ENCODE data around the gene NGLY1.

Gene NGLY1

DNA sequence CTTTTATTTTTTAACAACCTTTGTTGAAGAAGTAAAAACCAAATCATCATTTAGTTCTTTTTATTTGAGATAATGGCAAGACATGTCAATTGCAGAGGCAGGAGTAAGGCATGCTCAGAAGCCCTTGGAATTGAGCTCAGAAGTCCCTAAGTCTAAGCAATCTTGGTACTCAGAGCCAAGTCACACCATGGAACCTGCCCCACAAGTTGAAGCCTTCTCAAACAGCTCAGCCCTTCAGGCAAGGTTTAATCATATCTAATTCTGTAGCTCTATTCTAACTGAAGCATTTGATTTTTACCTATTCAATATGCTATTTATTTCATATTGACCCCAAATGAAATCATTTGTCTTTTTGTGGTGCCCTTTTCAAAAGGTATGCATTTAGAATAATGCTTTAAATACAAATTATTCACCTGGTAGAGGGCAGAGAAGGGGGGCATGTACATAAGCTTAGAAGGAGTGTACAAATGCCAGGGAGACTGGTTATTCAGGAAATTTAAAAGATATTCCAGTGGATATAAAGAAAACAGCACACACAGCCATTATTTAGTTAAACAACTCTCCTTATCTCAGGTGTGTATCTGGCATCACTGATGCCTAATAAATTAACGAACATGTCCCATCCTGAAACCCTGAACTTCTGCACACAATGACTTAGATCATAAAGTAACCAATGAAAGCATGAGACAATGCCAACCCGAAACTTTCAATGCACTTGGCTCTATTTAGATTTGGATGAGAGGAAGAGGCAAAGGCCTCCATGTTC, 92.3 kb downstream of the NGLY1 start:
- H3K36me3 ChIP-seq (ENCODE audit: control insufficient read depth, insufficient read depth, low read length): no peaks in the 10 kb centered on the region

GRCh38 chr3:25689226-25689625, 94.0 kb downstream of the NGLY1 start:
- Histone ChIP-seq H3K4me3 (ENCODE audit: low read length) (no peak overlapping the region), H3K36me3 (ENCODE audit: control insufficient read depth, insufficient read depth, low read length) (no peaks in the 10 kb centered on the region), H3K4me1 (ENCODE audit: control insufficient read depth, insufficient read depth, low read length) (no peaks in the 10 kb centered on the region), H3K27ac (ENCODE audit: low read depth, low read length) (no peak overlapping the region), H3K27me3 (ENCODE audit: control insufficient read depth, insufficient read depth, low read length) (no peaks in the 10 kb centered on the region), H3K9ac (ENCODE audit: low read length) (no peak overlapping the region)

More for the DNA sequence above, 92.3 kb downstream of the NGLY1 start:
- Histone ChIP-seq H3K4me3 (ENCODE audit: low read length) (no peak overlapping the region), H3K27ac (ENCODE audit: low read depth, low read length) (no peak overlapping the region), H3K27me3 (ENCODE audit: control insufficient read depth, insufficient read depth, low read length) (no peaks in the 10 kb centered on the region), H3K9ac (ENCODE audit: low read length) (no peak overlapping the region), H3K4me1 (ENCODE audit: control insufficient read depth, insufficient read depth, low read length) (no peaks in the 10 kb centered on the region)

DNA sequence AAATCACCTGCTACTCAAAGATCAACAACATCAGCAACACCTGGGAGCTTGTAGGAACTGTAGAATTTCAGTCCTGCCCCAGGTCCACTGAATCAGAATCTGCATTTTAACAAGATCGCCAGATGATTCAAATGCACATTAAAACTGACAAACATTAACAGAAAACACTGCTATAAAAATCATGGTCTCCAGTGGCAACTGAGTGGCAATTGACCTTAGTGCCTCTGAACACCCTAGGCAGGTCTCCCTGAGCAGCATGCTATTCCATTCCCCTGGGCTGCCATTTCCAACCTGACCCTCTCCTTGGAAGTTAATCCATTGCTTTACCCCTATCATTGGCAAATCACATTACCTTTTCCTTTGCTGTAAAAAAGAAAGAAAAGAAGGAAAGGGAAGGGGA, 95.5 kb downstream of the NGLY1 start:
- no peaks in the 10 kb centered on the region for H3K27me3 ChIP-seq (ENCODE audit: control insufficient read depth, insufficient read depth, low read length)
- H3K4me1 ChIP-seq (ENCODE audit: control insufficient read depth, insufficient read depth, low read length): no peaks in the 10 kb centered on the region
- no peak overlapping the region for H3K9ac ChIP-seq (ENCODE audit: low read length)
- no peak overlapping the region for H3K27ac ChIP-seq (ENCODE audit: low read depth, low read length)
- H3K36me3 ChIP-seq (ENCODE audit: control insufficient read depth, insufficient read depth, low read length): no peaks in the 10 kb centered on the region
- no peak overlapping the region for H3K4me3 ChIP-seq (ENCODE audit: low read length)

DNA sequence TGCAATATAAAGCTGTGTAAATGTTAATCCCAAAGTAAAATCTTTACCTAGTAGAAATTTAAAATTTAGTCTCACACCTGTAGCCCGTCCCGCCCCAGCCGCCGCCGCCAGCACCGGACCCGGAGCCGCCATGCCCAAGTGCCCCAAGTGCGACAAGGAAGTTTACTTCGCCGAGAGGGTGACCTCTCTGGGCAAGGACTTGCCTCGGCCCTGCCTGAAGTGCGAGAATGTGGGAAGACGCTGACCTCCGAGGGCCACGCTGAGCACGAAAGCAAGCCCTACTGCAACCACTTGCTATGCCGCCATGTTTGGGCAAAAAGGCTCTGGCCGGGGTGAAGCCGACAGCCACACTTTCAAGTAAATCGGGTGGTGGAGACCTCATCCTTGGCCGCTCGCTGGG, 96.5 kb downstream of the NGLY1 start:
- no peak overlapping the region for H3K4me3 ChIP-seq (ENCODE audit: low read length)
- no peaks in the 10 kb centered on the region for H3K27me3 ChIP-seq (ENCODE audit: control insufficient read depth, insufficient read depth, low read length)
- no peaks in the 10 kb centered on the region for H3K36me3 ChIP-seq (ENCODE audit: control insufficient read depth, insufficient read depth, low read length)
- no peak overlapping the region for H3K27ac ChIP-seq (ENCODE audit: low read depth, low read length)
- H3K4me1 ChIP-seq (ENCODE audit: control insufficient read depth, insufficient read depth, low read length): no peaks in the 10 kb centered on the region
- H3K9ac ChIP-seq (ENCODE audit: low read length): no peak overlapping the region

- H3K27ac ChIP-seq (ENCODE audit: low read depth, low read length): no peak overlapping the region
- H3K36me3 ChIP-seq (ENCODE audit: control insufficient read depth, insufficient read depth, low read length): no peaks in the 10 kb centered on the region
- H3K4me3 ChIP-seq (ENCODE audit: low read length): no peak overlapping the region
- no peaks in the 10 kb centered on the region for H3K27me3 ChIP-seq (ENCODE audit: control insufficient read depth, insufficient read depth, low read length)
- H3K9ac ChIP-seq (ENCODE audit: low read length): no peak overlapping the region
- no peaks in the 10 kb centered on the region for H3K4me1 ChIP-seq (ENCODE audit: control insufficient read depth, insufficient read depth, low read length)
Measured at GRCh38 chr3:25683882-25684281, 99.4 kb downstream of the NGLY1 start.

DNA sequence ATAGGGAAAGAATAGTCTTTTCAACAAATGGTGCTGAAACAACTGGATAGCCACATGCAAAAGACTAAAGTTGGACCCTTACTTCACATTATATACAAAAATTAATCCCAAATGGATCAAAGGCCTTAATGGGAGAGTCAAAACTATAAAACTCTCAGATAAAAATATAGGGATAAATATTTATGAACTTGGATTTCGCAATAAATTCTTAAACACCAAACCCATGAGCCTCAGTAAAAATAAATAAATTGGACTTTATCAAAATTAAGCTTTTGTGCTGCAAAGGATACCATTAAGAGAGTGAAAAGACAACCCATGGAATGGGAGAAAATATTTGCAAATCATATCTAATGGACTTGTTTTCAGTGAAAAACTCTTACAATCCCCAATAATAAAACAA, 99.8 kb downstream of the NGLY1 start:
- H3K27ac ChIP-seq (ENCODE audit: low read depth, low read length): no peak overlapping the region
- no peak overlapping the region for H3K9ac ChIP-seq (ENCODE audit: low read length)
- no peak overlapping the region for H3K4me3 ChIP-seq (ENCODE audit: low read length)
- no peaks in the 10 kb centered on the region for H3K27me3 ChIP-seq (ENCODE audit: control insufficient read depth, insufficient read depth, low read length)
- no peaks in the 10 kb centered on the region for H3K4me1 ChIP-seq (ENCODE audit: control insufficient read depth, insufficient read depth, low read length)
- H3K36me3 ChIP-seq (ENCODE audit: control insufficient read depth, insufficient read depth, low read length): no peaks in the 10 kb centered on the region

GRCh38 chr3:25679642-25680302, 103.5 kb downstream of the NGLY1 start:
- no peak overlapping the region for H3K27ac ChIP-seq (ENCODE audit: low read depth, low read length)
- no peak overlapping the region for H3K4me3 ChIP-seq (ENCODE audit: low read length)
- no peaks in the 10 kb centered on the region for H3K4me1 ChIP-seq (ENCODE audit: control insufficient read depth, insufficient read depth, low read length)
- H3K27me3 ChIP-seq (ENCODE audit: control insufficient read depth, insufficient read depth, low read length): no peaks in the 10 kb centered on the region
- H3K36me3 ChIP-seq (ENCODE audit: control insufficient read depth, insufficient read depth, low read length): no peaks in the 10 kb centered on the region
- no peak overlapping the region for H3K9ac ChIP-seq (ENCODE audit: low read length)

GRCh38 chr3:25679166-25679565, 104.1 kb downstream of the NGLY1 start:
- H3K9ac ChIP-seq (ENCODE audit: low read length): no peak overlapping the region
- no peak overlapping the region for H3K27ac ChIP-seq (ENCODE audit: low read depth, low read length)
- no peaks in the 10 kb centered on the region for H3K36me3 ChIP-seq (ENCODE audit: control insufficient read depth, insufficient read depth, low read length)
- no peaks in the 10 kb centered on the region for H3K27me3 ChIP-seq (ENCODE audit: control insufficient read depth, insufficient read depth, low read length)
- no peak overlapping the region for H3K4me3 ChIP-seq (ENCODE audit: low read length)
- H3K4me1 ChIP-seq (ENCODE audit: control insufficient read depth, insufficient read depth, low read length): no peaks in the 10 kb centered on the region

GRCh38 chr3:25678581-25678980, 104.7 kb downstream of the NGLY1 start:
- H3K9ac ChIP-seq (ENCODE audit: low read length): no peak overlapping the region

DNA sequence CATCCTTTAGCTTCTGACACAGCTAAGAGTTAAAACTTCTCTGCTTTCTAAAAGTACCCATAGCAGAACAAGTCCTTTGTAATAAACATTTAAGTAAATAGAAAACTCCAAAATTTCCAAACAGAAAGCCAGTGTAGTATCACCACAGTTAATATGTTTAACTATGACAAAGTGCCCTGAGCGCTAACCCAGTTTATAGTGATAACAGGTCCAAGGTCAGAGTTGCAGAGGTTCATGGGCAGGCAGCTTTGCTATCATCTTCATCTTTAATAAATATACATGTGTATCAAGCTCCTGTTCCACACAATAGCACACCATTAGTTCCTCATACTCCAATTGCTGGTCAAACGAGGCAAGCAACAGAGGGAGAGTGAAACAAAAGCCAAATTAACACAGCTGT, 106.1 kb downstream of the NGLY1 start:
- H3K36me3 ChIP-seq (ENCODE audit: control insufficient read depth, insufficient read depth, low read length): no peaks in the 10 kb centered on the region
- no peak overlapping the region for H3K4me3 ChIP-seq (ENCODE audit: low read length)
- no peaks in the 10 kb centered on the region for H3K27me3 ChIP-seq (ENCODE audit: control insufficient read depth, insufficient read depth, low read length)
- no peak overlapping the region for H3K27ac ChIP-seq (ENCODE audit: low read depth, low read length)
- no peak overlapping the region for H3K9ac ChIP-seq (ENCODE audit: low read length)
- no peaks in the 10 kb centered on the region for H3K4me1 ChIP-seq (ENCODE audit: control insufficient read depth, insufficient read depth, low read length)

More at GRCh38 chr3:25678581-25678980, 104.7 kb downstream of the NGLY1 start:
- Histone ChIP-seq H3K4me3 (ENCODE audit: low read length) (no peak overlapping the region), H3K27me3 (ENCODE audit: control insufficient read depth, insufficient read depth, low read length) (no peaks in the 10 kb centered on the region), H3K36me3 (ENCODE audit: control insufficient read depth, insufficient read depth, low read length) (no peaks in the 10 kb centered on the region), H3K4me1 (ENCODE audit: control insufficient read depth, insufficient read depth, low read length) (no peaks in the 10 kb centered on the region), H3K27ac (ENCODE audit: low read depth, low read length) (no peak overlapping the region)

DNA sequence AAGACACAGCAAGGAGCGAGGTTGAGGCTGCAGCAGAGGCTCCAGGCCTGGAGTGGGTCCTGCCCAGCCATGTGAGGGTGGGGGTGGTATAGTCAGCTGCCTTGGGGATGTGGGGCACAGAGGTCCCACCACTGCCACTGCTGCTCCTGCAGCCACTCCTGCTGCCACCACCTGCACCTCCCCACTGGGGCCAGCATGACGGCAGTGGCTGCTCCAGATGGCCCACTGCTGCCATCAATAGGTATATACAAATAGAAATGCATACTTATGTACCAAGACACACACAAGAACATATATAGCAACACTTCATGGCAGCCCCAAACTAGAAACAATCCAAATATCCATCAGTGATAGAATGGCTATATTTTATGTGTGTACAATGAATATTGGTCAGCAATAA, 108.6 kb downstream of the NGLY1 start:
- no peaks in the 10 kb centered on the region for H3K27me3 ChIP-seq (ENCODE audit: control insufficient read depth, insufficient read depth, low read length)
- no peaks in the 10 kb centered on the region for H3K36me3 ChIP-seq (ENCODE audit: control insufficient read depth, insufficient read depth, low read length)
- H3K9ac ChIP-seq (ENCODE audit: low read length): no peak overlapping the region
- no peaks in the 10 kb centered on the region for H3K4me1 ChIP-seq (ENCODE audit: control insufficient read depth, insufficient read depth, low read length)
- no peak overlapping the region for H3K27ac ChIP-seq (ENCODE audit: low read depth, low read length)
- H3K4me3 ChIP-seq (ENCODE audit: low read length): no peak overlapping the region

- no peak overlapping the region for H3K27ac ChIP-seq (ENCODE audit: low read depth, low read length)
- H3K9ac ChIP-seq (ENCODE audit: low read length): no peak overlapping the region
- no peaks in the 10 kb centered on the region for H3K36me3 ChIP-seq (ENCODE audit: control insufficient read depth, insufficient read depth, low read length)
- H3K4me3 ChIP-seq (ENCODE audit: low read length): no peak overlapping the region
- no peaks in the 10 kb centered on the region for H3K27me3 ChIP-seq (ENCODE audit: control insufficient read depth, insufficient read depth, low read length)
- H3K4me1 ChIP-seq (ENCODE audit: control insufficient read depth, insufficient read depth, low read length): no peaks in the 10 kb centered on the region
Measured at GRCh38 chr3:25673738-25674298, 109.4 kb downstream of the NGLY1 start.

Data from rectal smooth muscle tissue (tissue), 1 donor.